A673 (cell line): Measurements from ENCODE around the gene CYP4F3.

ENCODE experiments used
- CTCF ChIP-seq: fragments of 300-800, 200-600 bp; sonication (generic); conservative IDR thresholded peaks from 2 replicates; pipeline ENCODE4 v1.5.1; 2017; ENCODE audit warnings: low read depth, mild to moderate bottlenecking, antibody characterized with exemption, low read length, moderate library complexity, mixed read lengths
- EZH2 ChIP-seq: fragments of 200-600 bp; sonication (generic); IDR thresholded peaks from 2 replicates; pipeline ENCODE4 v1.6.1; 2017; ENCODE audit warnings: borderline replicate concordance, low read depth, mild to moderate bottlenecking, mixed read lengths, antibody characterized with exemption, low read length; ENCODE audit not compliant: poor library complexity, severe bottlenecking

DNA sequence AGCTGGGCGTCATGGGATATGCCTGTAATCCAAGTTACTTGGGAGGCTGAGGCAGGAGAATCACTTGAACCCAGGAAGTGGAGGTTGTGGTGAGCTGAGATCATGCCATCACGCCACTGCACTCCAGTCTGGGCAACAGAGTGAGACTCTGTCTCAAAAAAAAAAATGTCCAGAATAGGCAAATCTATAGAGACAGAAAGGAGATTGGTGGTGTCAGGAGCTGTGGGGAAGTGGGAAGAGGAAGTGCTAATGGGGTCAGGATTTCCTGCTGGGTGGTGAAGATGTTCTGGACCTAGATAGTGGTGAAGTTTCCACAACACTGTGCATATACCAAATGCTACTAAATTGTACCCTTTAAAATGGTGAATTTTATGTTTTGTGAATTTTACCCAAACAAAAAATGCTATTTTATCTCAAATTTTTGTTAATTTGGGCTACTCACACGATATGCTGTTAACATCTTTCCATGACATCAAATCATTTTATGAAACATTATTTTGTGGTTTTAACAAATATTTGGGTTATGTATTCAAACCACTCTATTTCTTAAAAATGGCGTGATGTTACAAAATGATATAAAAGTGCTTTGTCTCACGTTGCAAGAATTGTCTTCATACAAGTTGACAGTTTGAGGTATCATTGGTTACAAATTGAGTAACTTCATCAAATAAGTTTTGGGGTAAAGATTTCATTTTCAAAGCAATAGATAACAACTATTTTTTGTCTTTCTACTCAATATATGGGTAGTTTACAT lies 7.4 kb upstream of the CYP4F3 start:
- no peak for TF ChIP-seq EZH2
- no peak for TF ChIP-seq CTCF
